ENCODE results near the gene B4GALT2.

GRCh38 chr1:43982808-43983207, 3.8 kb downstream of the B4GALT2 start:
- no peak for TF ChIP-seq CTCF (IDR thresholded peaks at IDR 0.05; ENCODE audit: extremely low read depth in 1 of 2, insufficient read depth in 1 of 2, low read depth in 1 of 2, low read length in 2 of 2)
- no peak for TF ChIP-seq POLR2A (IDR thresholded peaks at IDR 0.05; ENCODE audit: low read depth, low read length)
- TF ChIP-seq POLR2AphosphoS5 (IDR thresholded peaks at IDR 0.05; ENCODE audit: insufficient read depth, low read depth, low read length) = no peak
- no peak for TF ChIP-seq MAX (IDR thresholded peaks at IDR 0.05; ENCODE audit: insufficient read depth, insufficient read length)
- no peak for TF ChIP-seq EZH2 (IDR thresholded peaks at IDR 0.05; ENCODE audit: borderline replicate concordance, low read depth, low read length, severe bottlenecking)
- no peak for TF ChIP-seq FOS (IDR thresholded peaks at IDR 0.05; ENCODE audit: borderline replicate concordance, insufficient read depth, low read length)

Measured in endothelial cell of umbilical vein (primary cell).